HEK293T (cell line): ENCODE measurements around the gene SPTLC2.

Experiments
- ARNT ChIP-seq: fragments of 450-650 bp; IDR thresholded peaks from 2 replicates; pipeline ENCODE4 v1.6.1; 2017; ENCODE audit warnings: mild to moderate bottlenecking
- BHLHE40 ChIP-seq: fragments of 450-650 bp; IDR thresholded peaks from 2 replicates; pipeline ENCODE4 v1.6.1; 2016; ENCODE audit warnings: mild to moderate bottlenecking, moderate library complexity, borderline replicate concordance
- FOXK2 ChIP-seq: fragments of 450-650 bp; IDR thresholded peaks from 2 replicates; pipeline ENCODE4 v1.6.1; 2016; ENCODE audit warnings: mild to moderate bottlenecking
- NFRKB ChIP-seq: fragments of 450-650 bp; IDR thresholded peaks from 2 replicates; pipeline ENCODE4 v1.6.1; 2016; ENCODE audit warnings: mild to moderate bottlenecking, moderate library complexity
- SP1 ChIP-seq: fragments of 450-650 bp; IDR thresholded peaks from 2 replicates; pipeline ENCODE4 v1.6.1; 2017
- TARDBP ChIP-seq: fragments of 450-650 bp; IDR thresholded peaks from 2 replicates; pipeline ENCODE4 v1.6.1; 2016

DNA sequence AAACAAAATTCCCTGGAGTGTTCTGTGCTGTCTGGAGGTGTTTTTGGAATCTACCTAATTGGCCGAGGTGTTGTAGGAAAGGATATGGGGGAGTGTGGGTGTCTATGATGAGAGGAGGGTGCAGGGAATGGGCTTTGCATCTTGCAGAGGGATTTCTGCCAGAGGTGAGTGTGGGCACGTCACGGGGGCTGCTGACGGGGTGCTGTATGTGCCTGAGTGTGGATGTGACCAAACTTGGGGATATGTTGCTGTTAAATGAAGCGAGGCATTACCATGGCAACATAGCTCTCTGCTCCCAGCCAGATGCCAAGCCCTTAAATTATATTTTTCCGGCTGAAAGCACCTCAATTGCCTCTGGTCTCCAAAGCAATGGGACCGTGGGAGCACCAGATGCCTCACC lies 44.3 kb upstream of the SPTLC2 start:
- TF ChIP-seq BHLHE40: no peak
- TF ChIP-seq TARDBP: no peak
- no peak for TF ChIP-seq SP1
- no peak for TF ChIP-seq NFRKB
- TF ChIP-seq FOXK2: no peak
- no peak for TF ChIP-seq ARNT
